ENCODE measurements around the gene PPP1CC. TPM values are rescaled to one million over a fixed set of nuclear protein-coding genes. Genes with fewer than 3 reads are reported as not detected.
"Not testable (repeated sequence)": the region's sequence is repeated elsewhere in the genome, so short reads cannot be mapped to it uniquely, and the experiment has no call there.

The PPP1CC gene
- polyA plus RNA-seq, 4 donors, result 169 to 197 (median 175) TPM

DNA sequence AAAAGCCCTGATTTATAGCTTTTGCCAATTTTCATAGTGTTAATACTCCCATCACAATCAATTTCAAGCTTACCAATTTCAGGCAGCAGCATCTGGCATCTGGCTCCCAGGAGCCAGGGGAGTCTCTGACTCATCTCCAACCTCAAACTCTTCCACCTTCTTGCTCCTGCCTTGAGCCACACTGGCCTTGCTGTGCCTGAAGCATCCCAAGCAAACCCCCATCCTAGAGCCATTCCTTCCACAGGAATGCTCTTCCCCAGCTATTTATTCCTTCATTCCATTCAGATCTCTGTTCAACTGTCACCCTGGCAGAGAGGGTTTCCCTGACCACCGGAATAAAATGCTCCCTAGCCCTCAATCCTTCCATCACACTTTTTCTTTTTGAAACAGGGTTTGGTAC is 13.9 kb upstream of the PPP1CC start:
- no peak for DNase-seq (ENCODE audit: low read depth in 4 of 4, low spot score in 2 of 4)

GRCh38 chr12:110754101-110754793 is 11.6 kb upstream of the PPP1CC start:
- no peak for DNase-seq (ENCODE audit: low read depth in 4 of 4, low spot score in 2 of 4)

DNA sequence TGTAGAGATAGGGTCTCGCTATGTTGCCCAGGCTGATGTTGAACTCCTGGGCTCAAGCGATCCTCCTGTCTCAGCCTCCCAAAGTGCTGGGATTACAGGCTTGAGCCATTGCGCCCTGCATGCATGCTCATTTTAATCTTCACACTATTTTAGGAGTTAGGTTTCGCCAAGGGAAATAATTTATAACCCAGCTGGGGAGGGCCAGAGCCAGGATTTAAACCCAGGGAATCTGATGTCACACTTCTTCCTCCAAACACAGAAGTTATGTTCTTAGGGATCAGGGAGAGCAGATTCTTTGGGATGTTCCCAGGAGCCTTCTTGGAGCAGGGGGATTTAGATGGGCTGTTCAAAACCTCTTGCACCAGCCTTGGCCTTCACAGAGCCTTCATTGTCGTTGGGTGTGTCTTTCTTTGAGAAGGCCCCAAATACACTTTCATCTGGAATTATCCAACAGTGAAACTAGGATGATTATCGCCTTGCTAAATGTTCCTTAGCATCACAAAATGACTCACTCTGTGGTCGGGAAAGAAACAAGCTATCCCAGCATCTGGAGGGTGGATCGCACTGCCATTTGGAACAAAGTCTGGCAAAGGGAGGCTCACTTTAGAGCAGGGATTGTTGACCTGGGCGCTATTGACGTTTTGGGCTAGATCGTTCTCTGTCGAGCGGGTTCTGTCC is 8.2 kb upstream of the PPP1CC start:
- no peak for DNase-seq (ENCODE audit: low read depth in 4 of 4, low spot score in 2 of 4)

- DNase-seq (ENCODE audit: low read depth in 4 of 4, low spot score in 2 of 4), result no peak
Observed at GRCh38 chr12:110746550-110746949, 3.9 kb upstream of the PPP1CC start.

DNA sequence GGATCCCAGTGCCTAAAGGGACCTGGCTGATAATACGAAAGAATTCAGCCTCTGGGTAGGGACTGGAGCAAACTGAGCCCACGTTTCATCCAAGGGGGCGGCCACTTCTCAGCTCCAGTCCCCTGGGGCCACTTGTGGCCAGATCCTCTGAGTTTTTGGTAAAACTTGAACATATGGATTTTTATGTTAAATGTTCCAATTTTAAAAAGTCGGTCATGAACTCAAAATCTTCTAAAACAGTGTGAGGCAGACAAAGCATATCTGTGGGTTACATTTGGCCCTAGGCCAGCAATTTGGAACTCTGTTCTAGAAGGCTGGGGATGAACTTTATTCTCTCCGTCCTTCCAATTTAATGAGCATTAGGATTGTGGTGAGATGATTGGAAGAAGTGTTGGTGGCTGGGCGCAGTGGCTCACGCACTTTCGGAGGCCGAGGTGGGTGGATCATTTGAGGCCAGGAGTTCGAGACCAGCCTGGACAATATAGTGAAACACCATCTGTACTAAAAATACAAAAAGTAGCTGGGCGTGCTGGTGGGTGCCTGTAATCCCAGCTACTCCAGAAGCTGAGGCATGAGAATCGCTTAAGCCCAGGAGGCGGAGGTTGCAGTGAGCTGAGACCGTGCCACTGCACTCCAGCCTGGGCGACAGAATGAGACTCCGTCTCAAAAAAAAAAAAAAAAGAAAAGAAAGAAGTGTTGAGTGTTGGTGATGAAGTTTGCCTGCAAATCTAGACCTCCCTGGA is 3.0 kb upstream of the PPP1CC start:
- DNase-seq (ENCODE audit: low read depth in 4 of 4, low spot score in 2 of 4), result no peak

DNA sequence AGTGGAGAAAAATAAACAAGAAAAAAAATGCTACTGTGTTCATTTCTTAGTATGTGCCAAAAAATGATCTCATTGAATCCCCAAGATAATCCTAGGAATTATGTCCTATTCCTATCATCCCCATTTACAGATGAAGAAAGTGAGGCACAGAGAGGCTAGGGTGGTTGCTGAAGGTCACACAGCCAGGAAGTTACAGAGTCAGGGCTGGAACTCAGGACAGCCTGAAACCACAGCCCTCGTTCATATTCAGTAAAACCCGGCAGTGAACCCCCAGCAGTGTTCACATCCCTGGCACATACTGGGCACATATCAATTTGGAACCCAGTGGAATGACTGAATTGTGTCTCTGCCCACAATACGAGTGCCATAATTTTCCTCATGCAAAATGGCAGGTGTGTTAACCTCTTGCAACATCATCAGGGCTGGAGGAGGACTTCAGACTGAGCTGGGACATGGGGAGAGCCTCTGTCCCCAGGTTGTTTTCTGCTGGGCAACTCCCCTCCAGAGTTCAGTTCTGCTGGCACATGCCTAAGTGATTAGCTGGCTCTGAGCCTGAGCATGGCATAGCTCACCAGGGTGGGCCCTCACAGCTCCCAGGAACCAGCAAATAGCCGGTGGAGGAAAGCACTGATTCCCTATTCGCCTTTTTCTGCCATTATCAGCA is 2.0 kb upstream of the PPP1CC start:
- DNase-seq (ENCODE audit: low read depth in 4 of 4, low spot score in 2 of 4), result no peak

DNA sequence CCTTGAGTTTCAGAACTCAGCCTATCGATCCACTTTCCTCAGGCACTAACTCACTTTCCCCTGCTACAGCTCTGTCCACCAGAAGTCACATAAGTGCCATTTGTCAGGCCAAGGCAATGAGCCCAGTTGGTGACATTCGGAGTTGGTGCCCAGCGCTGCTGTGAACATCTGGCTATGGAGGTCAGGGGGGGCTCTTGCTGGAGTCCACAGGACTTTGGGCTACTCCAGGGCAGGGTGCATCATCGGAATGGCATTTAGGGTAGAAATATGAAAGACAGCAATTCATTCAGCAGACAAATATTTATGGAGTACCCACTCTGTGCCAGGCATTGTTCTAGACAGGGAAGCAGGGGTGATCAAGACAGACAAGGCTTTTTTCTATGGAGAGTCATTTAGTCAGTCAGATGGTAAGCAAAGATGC is 1.5 kb upstream of the PPP1CC start:
- DNase-seq (ENCODE audit: low read depth in 4 of 4, low spot score in 2 of 4), result no peak

GRCh38 chr12:110743571-110744093 is 941 bp upstream of the PPP1CC start:
- DNase-seq (ENCODE audit: low read depth in 4 of 4, low spot score in 2 of 4), result peak in 2 of 4 donors; percentile 17 to 45

- peak in 1 of 4 donors; percentile 29 for DNase-seq (ENCODE audit: low read depth in 4 of 4, low spot score in 2 of 4)
Observed at GRCh38 chr12:110742096-110742717, 484 bp downstream of the PPP1CC start.

GRCh38 chr12:110741341-110742095 is 1.2 kb downstream of the PPP1CC start:
- no peak for DNase-seq (ENCODE audit: low read depth in 4 of 4, low spot score in 2 of 4)

DNA sequence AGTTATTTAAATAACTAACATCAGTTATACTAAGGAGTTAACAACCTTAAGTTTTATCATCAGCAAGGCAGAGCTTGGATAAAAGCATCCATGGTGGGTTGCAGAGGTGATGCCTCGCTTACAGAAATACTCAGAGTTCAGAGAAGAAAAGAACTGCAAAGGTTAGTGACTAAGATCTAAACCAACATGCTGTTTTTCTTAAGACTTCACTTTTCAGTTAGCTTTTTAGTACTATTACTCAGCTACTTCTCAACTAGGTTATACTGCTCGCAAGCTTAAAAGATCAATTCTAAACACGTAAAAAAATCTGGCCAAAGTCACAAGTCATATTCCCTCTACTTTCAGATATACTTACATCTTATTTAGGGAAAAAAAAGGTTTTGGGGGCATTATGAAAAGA is 2.8 kb downstream of the PPP1CC start:
- DNase-seq (ENCODE audit: low read depth in 4 of 4, low spot score in 2 of 4), result no peak

- DNase-seq (ENCODE audit: low read depth in 4 of 4, low spot score in 2 of 4), result no peak
Observed at GRCh38 chr12:110739488-110739887, 3.2 kb downstream of the PPP1CC start.

DNA sequence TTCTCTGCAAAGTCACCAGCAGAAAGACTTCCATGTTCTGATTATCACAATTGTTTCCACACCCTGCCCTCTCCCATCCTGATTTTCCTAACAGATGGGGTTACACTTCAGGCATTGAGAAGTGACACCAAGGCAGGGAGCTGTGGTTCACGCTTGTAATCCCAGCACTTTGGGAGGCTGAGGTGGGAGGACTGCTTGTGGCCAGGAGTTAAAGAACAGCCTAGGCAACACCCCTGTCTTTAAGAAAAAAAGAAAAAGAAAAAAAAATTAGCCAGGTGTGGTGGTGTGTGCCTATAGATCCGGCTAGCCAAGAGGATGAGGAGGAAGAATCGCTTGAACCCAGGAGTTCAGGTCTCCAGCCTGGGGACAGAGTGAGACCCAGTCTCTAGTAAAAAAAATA is 5.2 kb downstream of the PPP1CC start:
- no peak for DNase-seq (ENCODE audit: low read depth in 4 of 4, low spot score in 2 of 4)

DNA sequence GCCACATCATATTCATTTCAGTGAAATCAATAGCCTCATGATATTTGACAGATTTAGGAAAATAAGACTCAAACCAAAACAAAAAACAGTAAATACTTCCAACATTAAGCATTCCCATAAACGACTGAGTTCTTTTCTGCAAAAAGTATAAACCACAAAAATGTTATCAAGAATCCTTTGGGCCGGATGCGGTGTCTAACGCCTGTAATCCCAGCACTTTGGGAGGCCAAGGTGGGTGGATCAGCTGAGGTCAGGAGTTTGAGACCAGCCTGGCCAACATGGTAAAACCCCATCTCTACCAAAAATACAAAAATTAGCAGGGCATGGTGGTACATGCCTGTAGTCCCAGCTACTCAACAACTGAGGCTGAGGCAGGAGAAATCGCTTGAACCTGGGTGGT is 5.7 kb downstream of the PPP1CC start:
- not testable (repeated sequence) for DNase-seq (ENCODE audit: low read depth in 4 of 4, low spot score in 2 of 4)

- DNase-seq (ENCODE audit: low read depth in 4 of 4, low spot score in 2 of 4), result no peak
Observed at GRCh38 chr12:110733900-110734299, 8.8 kb downstream of the PPP1CC start.

GRCh38 chr12:110733089-110733715 is 9.5 kb downstream of the PPP1CC start:
- no peak for DNase-seq (ENCODE audit: low read depth in 4 of 4, low spot score in 2 of 4)

DNA sequence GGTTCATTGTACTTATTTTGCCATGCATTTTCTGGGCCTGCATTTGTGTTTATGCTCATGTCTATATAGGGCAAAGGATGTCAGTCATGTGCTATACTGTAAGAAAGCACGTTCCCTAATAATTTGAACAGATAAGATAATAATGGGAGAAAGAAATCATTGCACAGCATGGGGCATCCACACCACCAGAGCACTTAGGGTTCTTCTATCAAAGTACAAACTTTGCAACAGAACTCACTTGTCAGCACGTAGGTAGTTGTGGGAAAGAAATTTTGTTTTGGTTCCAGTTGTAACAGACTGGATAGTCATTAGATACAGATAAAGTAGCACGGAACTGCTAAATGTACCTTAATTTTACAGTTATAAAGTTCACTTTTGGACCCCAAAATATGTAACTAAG is 10.1 kb downstream of the PPP1CC start:
- no peak for DNase-seq (ENCODE audit: low read depth in 4 of 4, low spot score in 2 of 4)

DNA sequence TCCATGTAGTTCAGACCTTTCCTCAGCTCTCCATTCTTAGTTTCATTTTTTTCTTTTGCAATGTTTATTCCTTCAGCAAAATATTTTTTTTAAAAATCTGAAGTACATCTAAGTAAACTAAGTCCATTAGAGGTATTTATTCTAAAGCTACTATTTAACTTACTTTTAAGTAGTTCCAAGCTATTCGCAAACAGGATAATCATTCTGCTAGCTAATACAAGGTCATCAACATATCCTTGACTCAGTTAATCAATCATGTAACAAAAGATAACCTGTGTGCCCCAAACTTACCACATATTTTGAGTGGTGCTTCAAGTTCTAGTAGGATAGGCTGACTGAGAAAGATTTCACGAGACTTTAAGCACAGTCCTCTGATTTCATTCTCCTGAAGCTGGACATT is 11.2 kb downstream of the PPP1CC start:
- DNase-seq (ENCODE audit: low read depth in 4 of 4, low spot score in 2 of 4), result no peak

GRCh38 chr12:110728628-110729027 is 14.1 kb downstream of the PPP1CC start:
- no peak for DNase-seq (ENCODE audit: low read depth in 4 of 4, low spot score in 2 of 4)

Data from left renal cortex interstitium (tissue), 4 donors.